NOMO-1 treated with DMSO at 0.1 percent for 48 hours (cell line): ENCODE measurements around the gene JAKMIP3.

Source experiments
- DNase-seq: peaks from one replicate; lab custom pipeline; 2025; ENCODE audit not compliant: unreplicated experiment; lab: John Stamatoyannopoulos, UW

Gene JAKMIP3

GRCh38 chr10:132043861-132044695 lies 21.7 kb upstream of the JAKMIP3 start:
- no peak for DNase-seq

- no peak for DNase-seq
These were observed 20.9 kb upstream of the JAKMIP3 start for GRCh38 chr10:132044803-132045202.

DNA sequence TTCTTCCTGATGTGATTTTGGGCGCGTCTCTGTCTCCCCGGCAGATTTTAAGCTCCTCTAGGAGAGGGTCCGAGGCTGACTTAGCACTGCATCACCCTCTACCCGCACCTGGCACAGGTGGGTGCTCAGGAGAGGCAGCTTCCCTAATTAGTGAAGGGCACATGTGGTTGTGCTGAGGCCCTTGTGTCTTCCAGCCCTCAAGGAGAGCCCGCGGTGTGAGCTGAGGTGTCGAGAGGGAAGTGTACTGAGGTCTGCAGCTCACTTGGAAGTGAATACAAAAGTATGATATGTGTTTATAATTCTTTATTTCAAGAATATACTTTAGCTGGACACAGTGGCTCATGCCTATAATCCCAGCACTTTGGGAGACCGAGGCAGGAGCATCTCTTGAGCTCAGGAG lies 20.4 kb upstream of the JAKMIP3 start:
- no peak for DNase-seq

GRCh38 chr10:132047575-132048293 lies 18.0 kb upstream of the JAKMIP3 start:
- DNase-seq = no peak

- DNase-seq = no peak
These were observed 17.5 kb upstream of the JAKMIP3 start for GRCh38 chr10:132048294-132048667.

- DNase-seq = no peak
These were observed 15.6 kb upstream of the JAKMIP3 start for GRCh38 chr10:132050191-132050590.

DNA sequence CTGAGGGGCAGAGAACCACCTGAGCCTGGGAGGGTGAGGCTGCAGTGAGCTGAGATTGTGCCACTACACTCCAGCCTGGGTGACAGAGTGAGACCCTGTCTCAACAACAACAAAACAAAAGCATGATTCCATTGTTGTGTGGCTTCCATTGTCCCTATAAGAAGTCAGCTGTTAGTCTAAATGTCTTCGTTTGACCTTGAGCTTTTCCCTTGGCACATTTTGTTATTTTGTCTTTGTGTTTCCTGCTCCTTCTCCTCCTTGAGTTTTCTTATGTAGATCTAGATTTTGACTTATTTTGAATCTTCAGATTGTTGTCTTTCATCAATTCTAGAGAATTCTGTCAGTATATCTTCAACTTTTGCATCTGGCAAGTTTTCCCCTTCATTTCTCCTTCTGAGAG lies 13.6 kb upstream of the JAKMIP3 start:
- DNase-seq = no peak

- no peak for DNase-seq
These were observed 11.2 kb upstream of the JAKMIP3 start for GRCh38 chr10:132054564-132054963.

DNA sequence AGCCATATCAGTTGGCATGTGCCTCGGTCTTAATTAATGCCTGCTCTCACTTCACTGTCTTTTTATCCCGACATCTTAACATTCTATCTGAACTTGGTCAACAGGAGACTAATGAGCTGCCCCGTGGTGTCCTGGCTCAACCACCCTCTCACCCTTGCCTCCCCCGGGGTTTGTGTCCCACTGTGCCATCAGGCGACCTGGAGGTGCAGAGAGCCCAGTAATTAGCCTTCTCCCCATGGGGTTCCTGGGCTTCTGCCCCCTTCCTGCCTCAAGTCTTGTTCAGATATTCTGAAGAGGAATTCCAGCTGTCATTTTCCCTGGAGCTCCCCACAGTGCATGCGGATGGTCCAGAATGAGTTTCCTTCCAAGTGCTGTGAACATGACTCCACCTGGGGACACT lies 10.1 kb upstream of the JAKMIP3 start:
- DNase-seq = no peak

DNA sequence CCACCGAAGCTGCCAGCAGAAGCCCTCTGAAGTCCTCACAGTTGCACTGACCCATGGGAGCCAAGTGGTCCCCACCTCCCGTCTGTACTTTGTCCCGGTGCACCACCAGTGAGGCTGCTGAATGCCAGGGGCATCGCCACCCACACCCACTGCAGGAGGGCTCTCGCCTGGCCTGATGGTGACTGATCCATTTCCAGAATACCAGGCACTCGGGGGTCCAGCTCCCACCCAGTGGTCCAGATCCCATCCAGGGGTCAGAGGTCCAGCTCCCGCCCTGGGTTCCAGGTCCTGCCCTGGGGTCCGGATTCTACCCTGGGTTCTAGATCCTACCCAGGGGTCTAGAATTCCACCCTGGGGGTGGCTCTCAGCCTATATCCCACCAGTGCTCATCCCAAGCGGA lies 9.1 kb upstream of the JAKMIP3 start:
- no peak for DNase-seq

GRCh38 chr10:132057191-132057681 lies 8.5 kb upstream of the JAKMIP3 start:
- no peak for DNase-seq

GRCh38 chr10:132058111-132058745 lies 7.5 kb upstream of the JAKMIP3 start:
- DNase-seq = no peak

GRCh38 chr10:132058793-132059759 lies 6.7 kb upstream of the JAKMIP3 start:
- no peak for DNase-seq

DNA sequence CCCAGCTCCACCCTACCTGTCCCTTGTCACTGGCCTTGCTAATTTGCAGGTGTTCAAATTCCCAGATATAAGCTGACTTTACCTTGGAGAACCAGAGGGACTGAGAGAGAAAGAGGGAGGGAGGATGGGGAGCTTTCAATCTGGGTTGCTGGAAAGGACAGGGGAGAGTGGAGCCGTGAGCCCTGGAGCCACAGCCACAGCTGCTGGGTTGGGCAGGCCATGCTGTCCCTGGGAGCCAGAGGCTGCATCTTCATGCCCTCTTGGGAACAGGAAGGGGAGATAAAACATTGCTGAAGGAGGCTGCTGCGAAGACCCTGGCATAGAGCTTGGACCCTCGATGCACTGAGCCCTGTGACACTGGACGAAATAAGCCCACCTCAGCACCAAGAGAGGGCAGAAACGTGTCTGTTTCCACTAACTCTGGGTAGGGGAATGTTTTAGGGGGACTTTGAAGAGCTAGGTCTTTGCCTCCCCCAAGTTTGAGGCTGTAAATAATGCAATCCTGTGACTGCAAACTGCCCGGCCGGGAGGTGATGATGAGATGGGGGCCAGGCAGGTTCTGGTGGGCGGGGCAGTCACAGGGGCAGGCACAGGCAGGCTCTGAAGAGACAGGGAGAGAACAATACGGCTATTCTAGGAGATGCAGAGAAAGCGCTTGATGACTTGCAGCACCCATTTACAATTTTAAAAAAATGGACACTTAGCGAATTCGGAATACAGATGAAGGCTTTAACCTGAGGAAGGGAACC lies 5.8 kb upstream of the JAKMIP3 start:
- DNase-seq = no peak

DNA sequence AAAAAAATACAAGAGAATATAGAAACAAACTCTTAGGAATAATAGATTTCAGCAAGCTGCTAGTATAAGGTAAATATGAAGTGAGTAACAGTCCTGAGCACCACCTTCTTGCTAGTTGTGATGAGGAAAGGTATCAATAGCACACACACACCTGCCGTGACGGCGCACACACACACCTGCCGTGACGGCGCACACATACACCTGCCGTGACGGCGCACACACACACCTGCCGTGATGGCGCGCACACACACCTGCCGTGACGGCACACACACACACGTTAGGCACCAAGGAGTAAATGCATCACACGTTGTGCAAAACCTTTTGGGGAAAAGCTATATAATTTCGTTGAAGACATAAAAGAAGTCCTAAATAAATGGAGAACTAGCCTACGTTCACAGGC lies 4.7 kb upstream of the JAKMIP3 start:
- no peak for DNase-seq

DNA sequence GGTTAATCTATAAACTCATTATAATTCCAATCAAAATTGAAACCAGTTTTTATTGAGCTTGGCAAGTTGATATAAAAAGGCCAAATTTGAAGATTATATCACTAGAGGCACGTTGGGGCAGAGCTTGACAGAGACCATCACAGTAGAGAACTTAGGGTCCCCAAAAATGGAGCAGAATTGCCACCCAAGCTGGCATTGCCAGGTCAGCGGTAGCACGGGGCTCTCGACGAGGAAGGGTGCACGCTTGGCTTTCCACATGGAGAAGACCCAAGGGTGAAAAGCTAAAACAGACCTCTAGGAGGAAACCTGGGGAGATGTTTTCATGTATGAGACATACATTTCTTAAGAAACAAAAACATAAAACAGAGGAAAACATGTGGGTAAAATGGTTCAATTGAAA lies 4.3 kb upstream of the JAKMIP3 start:
- DNase-seq = no peak

DNA sequence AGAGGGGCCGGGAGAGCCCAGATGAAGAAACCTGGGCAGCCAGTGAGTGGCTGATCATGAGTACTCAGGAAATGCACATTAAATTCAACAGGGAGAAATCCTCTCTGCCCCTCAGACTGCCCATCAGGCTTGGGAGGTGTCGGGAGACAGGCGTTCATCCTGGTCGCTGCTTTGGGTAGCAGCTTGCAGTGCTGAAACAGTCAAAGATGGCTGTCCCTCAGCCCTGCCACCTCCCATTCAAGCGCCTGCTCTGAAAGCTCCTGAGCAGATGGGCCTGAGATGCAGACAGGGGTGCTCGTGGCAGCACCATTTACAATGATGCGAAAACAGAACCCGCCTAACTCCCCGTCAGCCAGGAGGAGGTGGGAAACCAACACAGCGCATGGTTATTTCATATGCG lies 3.6 kb upstream of the JAKMIP3 start:
- no peak for DNase-seq

- DNase-seq = no peak
These were observed 2.9 kb upstream of the JAKMIP3 start for GRCh38 chr10:132062641-132063390.

DNA sequence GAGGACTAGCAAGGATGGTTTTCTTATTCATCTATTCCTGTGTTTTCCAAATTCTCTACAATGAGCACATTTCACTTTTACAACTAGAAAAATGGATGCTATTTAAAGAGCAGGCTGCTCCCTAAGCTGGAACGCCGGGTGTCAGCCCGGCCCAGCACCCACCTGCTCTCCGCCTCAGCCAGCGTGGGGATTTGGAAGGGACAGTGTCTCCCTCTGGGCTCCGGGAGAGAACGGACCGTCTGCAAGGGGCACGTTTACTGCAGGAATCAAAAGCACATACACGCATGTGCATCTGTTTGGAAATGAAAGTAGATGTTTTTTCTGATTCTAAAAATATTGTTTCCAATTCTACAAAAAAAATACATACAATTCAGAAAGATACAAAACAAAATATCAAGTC lies 2.3 kb upstream of the JAKMIP3 start:
- no peak for DNase-seq
